SK-N-SH (cell line): ENCODE measurements around the gene HS2ST1.

Source experiments
- CTCF ChIP-seq: fragments of 200-600 bp; sonication (generic); IDR thresholded peaks from 2 replicates; pipeline ENCODE4 v1.6.1; 2017; ENCODE audit warnings: antibody characterized with exemption, mild to moderate bottlenecking, moderate library complexity
- EP300 ChIP-seq, 2 experiments: IDR thresholded peaks; 2 replicates each; pipeline versions ENCODE4 v1.4.0 to v1.6.1; 2012; ENCODE audit warnings: borderline replicate concordance in 1 of 2, low read depth in 1 of 2, low read length in 1 of 2
- FOXM1 ChIP-seq: IDR thresholded peaks from 2 replicates; pipeline ENCODE4 v1.4.0; 2012; ENCODE audit warnings: low read depth, mild to moderate bottlenecking
- MAX ChIP-seq: IDR thresholded peaks from 2 replicates; pipeline ENCODE4 v1.4.0; 2012; ENCODE audit warnings: low read depth
- POLR2AphosphoS5 ChIP-seq: IDR thresholded peaks from 2 replicates; pipeline ENCODE4 v1.6.1; 2012; ENCODE audit warnings: low read depth, low read length
- RCOR1 ChIP-seq: fragments of 150-350 bp; IDR thresholded peaks from 2 replicates; pipeline ENCODE4 v1.6.1; 2017; ENCODE audit warnings: antibody characterized with exemption, low read length
- REST ChIP-seq: IDR thresholded peaks from 2 replicates; pipeline ENCODE4 v1.6.1; 2012; ENCODE audit warnings: mild to moderate bottlenecking, low read depth, low read length, moderate library complexity
- YY1 ChIP-seq: IDR thresholded peaks from 2 replicates; pipeline ENCODE4 v1.4.0; 2012; ENCODE audit warnings: low read depth, mild to moderate bottlenecking

- no peak for TF ChIP-seq CTCF
- no peak for TF ChIP-seq YY1
- TF ChIP-seq EP300 (IDR thresholded peaks at IDR 0.05; ENCODE audit: borderline replicate concordance in 1 of 2, low read depth in 1 of 2, low read length in 1 of 2): no peak
- no peak for TF ChIP-seq MAX
- no peak for TF ChIP-seq RCOR1
- TF ChIP-seq POLR2AphosphoS5: no peak
- no peak for TF ChIP-seq REST
- no peak for TF ChIP-seq FOXM1
Observed at GRCh38 chr1:86953167-86953566, 38.7 kb downstream of the HS2ST1 start.
